ENCODE data around the gene CRYBG1. TPM values are rescaled to one million over a fixed set of nuclear protein-coding genes. Genes with fewer than 3 reads are reported as not detected.

CRYBG1 gene
- total and polyA plus RNA-seq, 2 donors = 12.2 to 22.2 TPM

DNA sequence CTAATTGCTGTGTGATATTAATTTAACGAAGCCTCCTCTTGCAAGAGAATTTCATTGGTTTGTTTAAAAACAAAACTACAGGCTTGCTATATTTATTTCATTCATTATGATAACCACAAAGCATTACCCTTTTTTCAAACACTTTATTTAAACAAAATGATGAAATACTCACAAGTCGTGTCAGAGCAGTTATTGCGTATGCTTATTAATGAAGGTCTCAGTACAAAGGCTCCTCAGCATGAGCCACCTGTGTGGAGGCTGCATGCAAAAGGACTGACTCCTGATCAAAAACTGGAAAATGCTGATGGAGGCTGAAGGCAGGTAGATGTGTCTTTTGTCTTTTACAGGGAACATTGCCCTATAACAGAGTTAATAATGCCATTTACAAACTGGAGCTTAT, 130.5 kb downstream of the CRYBG1 start:
- H3K36me3 ChIP-seq (ENCODE audit: control insufficient read depth in 2 of 2, insufficient read depth in 2 of 2, low read length in 1 of 2) = no peaks in the 10 kb centered on the region
- DNase-seq (ENCODE audit: low read depth in 6 of 9, low spot score in 9 of 9) = no peak
- H3K9me3 ChIP-seq (ENCODE audit: control insufficient read depth in 2 of 2, insufficient read depth in 1 of 2, low read length in 1 of 2) = no peaks in the 10 kb centered on the region
- no peak overlapping the region for H3K4me3 ChIP-seq (ENCODE audit: low read length in 2 of 2)
- no peaks in the 10 kb centered on the region for H3K4me1 ChIP-seq (ENCODE audit: control insufficient read depth in 2 of 2, insufficient read depth in 2 of 2, low read length in 2 of 2)
- WGBS = 96% methylated on average over 3 of the region's 3 CpGs
- no peak overlapping the region for H3K27ac ChIP-seq (ENCODE audit: low read depth in 1 of 2, low read length in 1 of 2)
- no peaks in the 10 kb centered on the region for H3K27me3 ChIP-seq (ENCODE audit: control insufficient read depth in 2 of 2, insufficient read depth in 1 of 2, low read length in 1 of 2)

DNA sequence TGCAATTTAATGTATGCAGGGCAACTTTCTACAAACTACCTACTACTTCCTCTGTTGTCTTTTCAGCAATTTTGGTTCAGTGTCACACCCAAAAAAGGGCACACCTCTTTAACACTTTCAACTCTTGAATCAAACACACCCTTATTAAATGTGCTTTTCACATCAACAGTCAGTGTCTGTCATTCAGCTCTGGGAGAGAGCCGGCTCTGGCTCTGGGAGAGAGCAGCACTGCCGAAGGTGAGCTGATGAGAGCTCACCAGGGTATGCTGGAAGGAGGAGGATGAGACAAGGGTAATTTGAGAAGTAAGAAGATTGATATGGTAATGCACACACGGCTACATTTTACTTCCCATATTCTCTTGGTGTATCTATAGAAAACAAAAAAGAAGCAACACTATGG, 134.5 kb downstream of the CRYBG1 start:
- H3K36me3 ChIP-seq (ENCODE audit: control insufficient read depth in 2 of 2, insufficient read depth in 2 of 2, low read length in 1 of 2) = no peaks in the 10 kb centered on the region
- WGBS = 89% methylated on average over 3 of the region's 3 CpGs
- no peaks in the 10 kb centered on the region for H3K9me3 ChIP-seq (ENCODE audit: control insufficient read depth in 2 of 2, insufficient read depth in 1 of 2, low read length in 1 of 2)
- DNase-seq (ENCODE audit: low read depth in 6 of 9, low spot score in 9 of 9) = no peak
- no peak overlapping the region for H3K27ac ChIP-seq (ENCODE audit: low read depth in 1 of 2, low read length in 1 of 2)
- H3K4me3 ChIP-seq (ENCODE audit: low read length in 2 of 2) = no peak overlapping the region
- H3K4me1 ChIP-seq (ENCODE audit: control insufficient read depth in 2 of 2, insufficient read depth in 2 of 2, low read length in 2 of 2) = no peaks in the 10 kb centered on the region
- no peaks in the 10 kb centered on the region for H3K27me3 ChIP-seq (ENCODE audit: control insufficient read depth in 2 of 2, insufficient read depth in 1 of 2, low read length in 1 of 2)

DNA sequence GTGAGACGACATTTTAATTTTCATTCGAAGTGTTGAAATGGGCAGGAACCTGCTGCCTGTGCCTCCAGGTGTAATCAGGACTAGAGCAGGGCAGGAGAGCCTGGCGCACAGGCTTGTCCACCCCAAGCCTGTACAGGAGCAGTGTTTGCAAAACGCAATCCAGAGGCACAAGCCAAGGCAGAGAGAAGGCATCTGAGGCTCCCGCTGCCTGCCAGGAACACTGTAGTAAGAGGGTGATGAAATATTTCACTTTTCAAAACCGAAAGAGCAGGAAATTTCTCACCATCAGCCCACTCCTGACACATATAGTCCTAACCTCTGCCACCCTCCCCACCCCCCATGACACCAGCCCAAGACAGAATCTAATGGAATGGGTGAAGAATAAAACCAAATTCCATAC, 136.3 kb downstream of the CRYBG1 start:
- H3K36me3 ChIP-seq (ENCODE audit: control insufficient read depth in 2 of 2, insufficient read depth in 2 of 2, low read length in 1 of 2) = no peaks in the 10 kb centered on the region
- H3K4me1 ChIP-seq (ENCODE audit: control insufficient read depth in 2 of 2, insufficient read depth in 2 of 2, low read length in 2 of 2) = no peaks in the 10 kb centered on the region
- H3K9me3 ChIP-seq (ENCODE audit: control insufficient read depth in 2 of 2, insufficient read depth in 1 of 2, low read length in 1 of 2) = no peaks in the 10 kb centered on the region
- H3K27me3 ChIP-seq (ENCODE audit: control insufficient read depth in 2 of 2, insufficient read depth in 1 of 2, low read length in 1 of 2) = no peaks in the 10 kb centered on the region
- H3K4me3 ChIP-seq (ENCODE audit: low read length in 2 of 2) = no peak overlapping the region
- 96% methylated on average over 6 of the region's 6 CpGs for WGBS
- no peak overlapping the region for H3K27ac ChIP-seq (ENCODE audit: low read depth in 1 of 2, low read length in 1 of 2)
- DNase-seq (ENCODE audit: low read depth in 6 of 9, low spot score in 9 of 9) = no peak

DNA sequence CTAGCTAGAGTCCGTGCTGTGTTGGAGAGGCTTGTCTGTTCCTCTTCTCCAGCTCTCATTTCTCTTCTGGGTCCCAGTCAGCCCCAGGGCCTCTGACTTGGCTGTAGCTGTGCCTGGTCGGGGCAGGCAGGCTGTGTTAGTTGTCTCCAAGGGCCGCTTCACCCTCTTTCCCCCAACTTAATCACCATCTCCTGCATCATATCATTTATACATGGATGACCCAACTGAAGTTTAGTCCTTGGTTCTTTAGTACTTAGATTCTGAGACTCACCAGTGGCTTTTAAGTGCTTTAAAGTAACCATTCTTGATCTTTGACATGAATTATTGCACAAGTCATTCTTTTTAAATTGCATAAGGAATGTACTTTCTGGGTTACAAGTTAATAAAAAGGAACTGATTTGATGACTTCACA, 141.4 kb downstream of the CRYBG1 start:
- Histone ChIP-seq H3K27ac (ENCODE audit: low read depth in 1 of 2, low read length in 1 of 2) (no peak overlapping the region), H3K4me1 (ENCODE audit: control insufficient read depth in 2 of 2, insufficient read depth in 2 of 2, low read length in 2 of 2) (no peaks in the 10 kb centered on the region), H3K4me3 (ENCODE audit: low read length in 2 of 2) (no peak overlapping the region), H3K27me3 (ENCODE audit: control insufficient read depth in 2 of 2, insufficient read depth in 1 of 2, low read length in 1 of 2) (no peaks in the 10 kb centered on the region), H3K9me3 (ENCODE audit: control insufficient read depth in 2 of 2, insufficient read depth in 1 of 2, low read length in 1 of 2) (no peaks in the 10 kb centered on the region), H3K36me3 (ENCODE audit: control insufficient read depth in 2 of 2, insufficient read depth in 2 of 2, low read length in 1 of 2) (no peaks in the 10 kb centered on the region)
- DNase-seq (ENCODE audit: low read depth in 6 of 9, low spot score in 9 of 9) = no peak
- WGBS = 96% methylated on average over 3 of the region's 3 CpGs

DNA sequence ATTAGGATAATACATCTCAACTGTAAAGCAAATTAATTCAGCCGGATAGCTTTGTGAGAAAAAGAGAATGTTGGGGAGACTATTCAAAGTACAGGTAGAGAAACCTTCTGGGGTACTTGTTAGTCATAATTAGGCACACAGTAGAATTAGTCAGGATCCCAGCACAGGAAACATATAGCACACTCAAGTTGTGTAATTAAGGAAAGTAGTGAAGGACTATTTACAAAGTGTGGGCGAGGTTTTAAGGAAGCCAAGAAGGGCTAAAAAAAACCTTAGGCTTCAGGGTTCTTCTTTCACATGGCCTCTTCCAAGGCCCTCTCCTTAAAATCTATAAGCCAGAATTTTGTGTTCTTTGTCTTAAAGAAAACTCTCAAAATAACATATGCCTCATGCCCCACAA, 142.0 kb downstream of the CRYBG1 start:
- no peak for DNase-seq (ENCODE audit: low read depth in 6 of 9, low spot score in 9 of 9)
- H3K36me3 ChIP-seq (ENCODE audit: control insufficient read depth in 2 of 2, insufficient read depth in 2 of 2, low read length in 1 of 2) = no peaks in the 10 kb centered on the region
- H3K4me1 ChIP-seq (ENCODE audit: control insufficient read depth in 2 of 2, insufficient read depth in 2 of 2, low read length in 2 of 2) = no peaks in the 10 kb centered on the region
- H3K27ac ChIP-seq (ENCODE audit: low read depth in 1 of 2, low read length in 1 of 2) = no peak overlapping the region
- H3K4me3 ChIP-seq (ENCODE audit: low read length in 2 of 2) = no peak overlapping the region
- no peaks in the 10 kb centered on the region for H3K27me3 ChIP-seq (ENCODE audit: control insufficient read depth in 2 of 2, insufficient read depth in 1 of 2, low read length in 1 of 2)
- WGBS = 96% methylated on average over 2 of the region's 2 CpGs
- H3K9me3 ChIP-seq (ENCODE audit: control insufficient read depth in 2 of 2, insufficient read depth in 1 of 2, low read length in 1 of 2) = no peaks in the 10 kb centered on the region

DNA sequence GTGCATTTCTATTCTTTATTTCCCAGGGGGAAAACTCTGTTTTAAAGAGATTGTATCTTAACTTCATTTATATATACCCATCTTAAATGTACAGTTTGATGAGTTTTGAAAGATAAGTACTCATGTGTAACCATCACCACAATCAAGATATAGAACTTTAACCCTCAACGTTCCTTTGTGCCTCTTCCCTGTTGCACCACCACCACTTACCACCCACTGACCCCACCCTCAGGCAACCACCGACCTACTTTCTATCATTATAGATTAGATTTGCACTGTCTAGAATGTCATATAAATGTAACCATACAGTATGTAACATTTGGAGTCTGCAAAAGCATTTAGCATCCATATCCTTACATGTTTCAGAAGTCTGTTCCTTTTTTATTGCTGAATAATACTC, 147.8 kb downstream of the CRYBG1 start:
- no peak for DNase-seq (ENCODE audit: low read depth in 6 of 9, low spot score in 9 of 9)
- H3K27me3 ChIP-seq (ENCODE audit: control insufficient read depth in 2 of 2, insufficient read depth in 1 of 2, low read length in 1 of 2) = peaks cover 0 to 33% of the 10 kb centered on the region in 2 donors
- H3K4me1 ChIP-seq (ENCODE audit: control insufficient read depth in 2 of 2, insufficient read depth in 2 of 2, low read length in 2 of 2) = peaks cover 17 to 31% of the 10 kb centered on the region in 2 donors
- H3K36me3 ChIP-seq (ENCODE audit: control insufficient read depth in 2 of 2, insufficient read depth in 2 of 2, low read length in 1 of 2) = peaks cover 0 to 2% of the 10 kb centered on the region in 2 donors
- 96% methylated on average over 2 of the region's 2 CpGs for WGBS
- no peak overlapping the region for H3K4me3 ChIP-seq (ENCODE audit: low read length in 2 of 2)
- no peak overlapping the region for H3K27ac ChIP-seq (ENCODE audit: low read depth in 1 of 2, low read length in 1 of 2)
- H3K9me3 ChIP-seq (ENCODE audit: control insufficient read depth in 2 of 2, insufficient read depth in 1 of 2, low read length in 1 of 2) = peaks cover 0 to 6% of the 10 kb centered on the region in 2 donors

DNA sequence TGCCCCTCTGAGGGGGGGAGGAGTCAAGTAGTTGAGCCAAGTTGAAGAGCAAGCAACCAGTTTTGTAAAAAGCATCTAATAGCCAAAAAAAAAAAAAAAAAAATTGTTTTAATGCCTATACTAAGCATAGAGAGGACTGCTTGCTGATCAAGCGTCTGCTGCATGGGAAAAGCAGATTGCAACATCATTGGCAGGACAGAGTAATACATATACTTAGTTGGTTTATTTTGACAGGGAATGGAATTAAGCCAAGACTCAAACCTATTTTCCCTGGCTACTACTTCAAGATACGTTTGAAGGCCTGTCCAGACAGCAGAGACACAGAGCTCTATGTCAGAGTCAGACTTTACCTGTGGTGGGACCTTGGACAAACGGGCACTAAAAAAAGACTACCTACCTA, 148.3 kb downstream of the CRYBG1 start:
- Histone ChIP-seq H3K36me3 (ENCODE audit: control insufficient read depth in 2 of 2, insufficient read depth in 2 of 2, low read length in 1 of 2) (peaks cover 0 to 2% of the 10 kb centered on the region in 2 donors), H3K4me3 (ENCODE audit: low read length in 2 of 2) (no peak overlapping the region), H3K4me1 (ENCODE audit: control insufficient read depth in 2 of 2, insufficient read depth in 2 of 2, low read length in 2 of 2) (peaks cover 17 to 31% of the 10 kb centered on the region in 2 donors), H3K27ac (ENCODE audit: low read depth in 1 of 2, low read length in 1 of 2) (no peak overlapping the region), H3K27me3 (ENCODE audit: control insufficient read depth in 2 of 2, insufficient read depth in 1 of 2, low read length in 1 of 2) (peaks cover 0 to 33% of the 10 kb centered on the region in 2 donors), H3K9me3 (ENCODE audit: control insufficient read depth in 2 of 2, insufficient read depth in 1 of 2, low read length in 1 of 2) (peaks cover 0 to 6% of the 10 kb centered on the region in 2 donors)
- WGBS = 94% methylated on average over 3 of the region's 3 CpGs
- DNase-seq (ENCODE audit: low read depth in 6 of 9, low spot score in 9 of 9) = no peak

DNA sequence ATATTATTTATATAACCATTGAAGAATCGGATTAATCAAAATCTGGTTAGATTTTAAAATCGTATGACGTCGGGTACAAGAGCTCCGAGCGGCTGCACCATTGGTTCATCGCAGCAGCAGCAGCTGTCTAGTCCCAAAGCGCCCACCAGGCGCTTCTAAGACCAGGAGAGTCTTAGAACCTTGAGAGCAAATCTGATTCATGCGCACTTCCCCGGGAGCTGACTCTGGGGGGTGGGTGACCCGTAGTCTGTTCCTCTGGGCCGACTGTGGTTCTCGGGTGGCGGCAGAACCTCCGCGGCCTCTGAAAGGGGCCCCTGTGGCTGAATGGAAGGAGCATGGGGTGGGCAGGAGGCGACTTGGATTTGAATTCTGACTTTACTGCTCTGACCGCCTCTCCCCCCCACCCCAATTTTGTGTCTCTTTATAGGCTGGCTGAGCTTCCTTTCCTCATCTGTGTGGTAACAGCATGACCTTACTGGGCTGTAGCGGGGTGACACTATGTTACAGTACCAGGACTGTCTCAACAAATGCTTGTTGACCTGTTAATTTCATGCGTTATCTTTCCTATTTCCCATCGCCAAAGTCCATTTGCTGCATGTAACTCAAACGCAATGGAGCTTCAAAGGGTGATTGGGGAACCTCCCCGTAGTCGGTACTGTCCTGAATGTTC, 149.0 kb downstream of the CRYBG1 start:
- peaks cover 0 to 6% of the 10 kb centered on the region in 2 donors for H3K9me3 ChIP-seq (ENCODE audit: control insufficient read depth in 2 of 2, insufficient read depth in 1 of 2, low read length in 1 of 2)
- peak overlapping the region; percentile 53 to 56 for H3K4me3 ChIP-seq (ENCODE audit: low read length in 2 of 2)
- no peak overlapping the region for H3K27ac ChIP-seq (ENCODE audit: low read depth in 1 of 2, low read length in 1 of 2)
- H3K36me3 ChIP-seq (ENCODE audit: control insufficient read depth in 2 of 2, insufficient read depth in 2 of 2, low read length in 1 of 2) = peaks cover 0 to 2% of the 10 kb centered on the region in 2 donors
- WGBS = 9% methylated on average over 25 of the region's 25 CpGs
- peaks cover 17 to 31% of the 10 kb centered on the region in 2 donors for H3K4me1 ChIP-seq (ENCODE audit: control insufficient read depth in 2 of 2, insufficient read depth in 2 of 2, low read length in 2 of 2)
- peak in 5 of 9 donors; percentile 18 to 76 (median 41) for DNase-seq (ENCODE audit: low read depth in 6 of 9, low spot score in 9 of 9)
- peaks cover 0 to 33% of the 10 kb centered on the region in 2 donors for H3K27me3 ChIP-seq (ENCODE audit: control insufficient read depth in 2 of 2, insufficient read depth in 1 of 2, low read length in 1 of 2)

DNA sequence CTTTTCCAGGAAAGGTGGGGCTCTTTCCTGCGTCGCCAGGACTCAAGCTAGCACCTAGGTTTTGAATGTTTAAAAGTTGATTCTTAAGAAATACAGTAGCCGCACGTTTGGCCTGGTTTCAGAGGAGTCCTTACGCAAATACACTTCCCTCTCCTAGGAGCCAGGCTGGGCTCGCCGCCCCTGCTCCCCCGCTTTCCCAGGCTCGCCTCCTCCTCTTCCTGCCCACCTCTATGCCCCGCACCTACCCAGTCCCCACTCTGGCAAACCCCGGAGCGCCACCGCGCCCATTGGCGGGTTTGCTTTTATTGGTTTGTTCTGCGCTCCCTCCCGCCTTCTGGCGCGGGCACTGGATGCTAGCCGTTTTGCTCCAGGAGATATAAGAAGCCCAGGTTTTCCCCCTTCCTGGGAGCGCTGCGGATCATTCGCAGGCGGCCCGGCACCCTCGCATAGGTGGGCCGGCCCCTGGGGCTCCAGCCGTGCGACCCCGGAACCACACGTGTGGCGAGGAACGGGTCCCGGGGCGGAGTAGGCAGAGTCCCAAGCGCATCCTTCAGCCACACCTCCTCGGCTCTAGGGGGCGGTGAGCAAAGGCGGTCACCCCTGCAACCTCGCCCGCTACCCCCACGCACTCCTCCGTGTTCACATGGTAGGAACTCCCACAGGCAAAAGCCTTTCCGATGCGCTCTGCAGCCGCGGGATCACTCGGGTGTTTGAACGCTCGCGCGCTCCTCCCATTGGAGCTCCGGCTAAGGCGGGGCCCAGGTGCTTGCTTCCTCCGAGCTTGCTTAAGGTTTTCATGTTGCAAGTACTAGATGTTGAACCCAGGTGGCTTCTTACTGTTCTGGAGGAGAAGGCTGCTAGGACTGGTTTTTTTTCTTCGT, 149.8 kb downstream of the CRYBG1 start:
- Histone ChIP-seq H3K27me3 (ENCODE audit: control insufficient read depth in 2 of 2, insufficient read depth in 1 of 2, low read length in 1 of 2) (peaks cover 0 to 33% of the 10 kb centered on the region in 2 donors), H3K36me3 (ENCODE audit: control insufficient read depth in 2 of 2, insufficient read depth in 2 of 2, low read length in 1 of 2) (peaks cover 0 to 2% of the 10 kb centered on the region in 2 donors), H3K9me3 (ENCODE audit: control insufficient read depth in 2 of 2, insufficient read depth in 1 of 2, low read length in 1 of 2) (peaks cover 0 to 6% of the 10 kb centered on the region in 2 donors), H3K27ac (ENCODE audit: low read depth in 1 of 2, low read length in 1 of 2) (peak overlapping the region in 1 of 2 donors; percentile 21), H3K4me1 (ENCODE audit: control insufficient read depth in 2 of 2, insufficient read depth in 2 of 2, low read length in 2 of 2) (peaks cover 17 to 31% of the 10 kb centered on the region in 2 donors), H3K4me3 (ENCODE audit: low read length in 2 of 2) (peak overlapping the region; percentile 53 to 56)
- peak in 6 of 9 donors; percentile 57 to 85 (median 72) for DNase-seq (ENCODE audit: low read depth in 6 of 9, low spot score in 9 of 9)
- WGBS = under 1% methylated on average over 56 of the region's 56 CpGs
